Calu3 (cell line): ENCODE measurements around the gene LUZP1. TPM values are rescaled to one million over a fixed set of nuclear protein-coding genes. Genes with fewer than 3 reads are reported as not detected.
A peak's percentile ranks its signal among the peaks of the same experiment; 100 is the strongest.

Experiments used
- BruUV-seq: library from RNA; stranded (reverse); fragments of 400-500 nt; replicated peaks from 2 replicates; lab custom pipeline; 2021; lab: Mats Ljungman, UMichigan
- CTCF ChIA-PET: fragments of 300-600 bp; sonication (Branson Sonifier 250); formaldehyde crosslinking; loops from one replicate; lab custom pipeline; 2022; ENCODE audit warnings: antibody characterized with exemption; lab: Charles Lee
- DNase-seq: peaks from one replicate; pipeline ENCODE4 v3.0.0; 2022
- H3K27ac Mint-ChIP-seq: one replicate; pipeline ENCODE4 v1.8.0; 2022; ENCODE audit warnings: mixed read lengths; ENCODE audit not compliant: unreplicated experiment
- H3K27me3 Mint-ChIP-seq: one replicate; pipeline ENCODE4 v1.8.0; 2022; ENCODE audit warnings: mixed read lengths; ENCODE audit not compliant: unreplicated experiment
- H3K36me3 Mint-ChIP-seq: one replicate; pipeline ENCODE4 v1.8.0; 2022; ENCODE audit warnings: mild to moderate bottlenecking, moderate library complexity, mixed read lengths; ENCODE audit not compliant: insufficient read depth, unreplicated experiment
- H3K4me1 Mint-ChIP-seq: one replicate; pipeline ENCODE4 v1.8.0; 2022; ENCODE audit warnings: mild to moderate bottlenecking, low read depth, mixed read lengths; ENCODE audit not compliant: unreplicated experiment
- H3K4me3 Mint-ChIP-seq: one replicate; pipeline ENCODE4 v1.8.0; 2022; ENCODE audit warnings: mild to moderate bottlenecking, low read depth, moderate library complexity, mixed read lengths; ENCODE audit not compliant: unreplicated experiment
- H3K9me3 Mint-ChIP-seq: one replicate; pipeline ENCODE4 v1.8.0; 2022; ENCODE audit warnings: low read depth, mixed read lengths; ENCODE audit not compliant: unreplicated experiment
- CTCF ChIP-seq: fragments of 200-600 bp; IDR thresholded peaks from one replicate; pipeline ENCODE4 v1.8.0; 2022; ENCODE audit warnings: antibody characterized with exemption; ENCODE audit not compliant: unreplicated experiment
- intact Hi-C: fragments of 100-400 bp; cut with micrococcal nuclease; formaldehyde crosslinking; loops from one replicate; pipeline ENCODE4 v1.10.0; 2022; ENCODE audit not compliant: unreplicated experiment
- total RNA-seq: library from RNA; stranded (reverse); gene quantifications from 2 replicates; pipeline ENCODE4 v1.2.3, GENCODE V29; 2022

The LUZP1 gene
- total RNA-seq, 1 experiment from 2014 or later: 17.4 TPM

GRCh38 chr1:23188434-23188884 lies 19.8 kb upstream of the LUZP1 start:
- no peak for TF ChIP-seq CTCF
- CTCF ChIA-PET: no interaction called here
- BruUV-seq: no TSS peak
- peak overlapping the region; percentile 78 for H3K27ac Mint-ChIP-seq
- peaks cover 6% of the 10 kb centered on the region for H3K36me3 Mint-ChIP-seq
- H3K9me3 Mint-ChIP-seq: no peaks in the 10 kb centered on the region
- intact Hi-C loops: no loop called here
- DNase-seq: peak; percentile 27
- no peak overlapping the region for H3K4me3 Mint-ChIP-seq
- H3K27me3 Mint-ChIP-seq: no peaks in the 10 kb centered on the region
- peaks cover 19% of the 10 kb centered on the region for H3K4me1 Mint-ChIP-seq

GRCh38 chr1:23187637-23188036 lies 19.0 kb upstream of the LUZP1 start:
- no peak for TF ChIP-seq CTCF
- Mint-ChIP-seq H3K36me3 (peaks cover 6% of the 10 kb centered on the region), H3K27me3 (no peaks in the 10 kb centered on the region), H3K9me3 (no peaks in the 10 kb centered on the region), H3K4me3 (peak overlapping the region; percentile 7), H3K27ac (peak overlapping the region; percentile 78), H3K4me1 (peaks cover 19% of the 10 kb centered on the region)
- CTCF ChIA-PET: interaction anchor here (2.5 kb wide), 1 partner anchor 89 kb away, joined by 6 read pairs; no protein-coding TSS in a partner anchor
- BruUV-seq: no TSS peak
- no peak for DNase-seq
- intact Hi-C loops: no loop called here

- intact Hi-C loops: loop anchor here (2.0 kb wide), 1 partner anchor 209 kb away; no protein-coding TSS in a partner anchor
- no peak overlapping the region for H3K27ac Mint-ChIP-seq
Measured at GRCh38 chr1:23185381-23185780, 16.7 kb upstream of the LUZP1 start.

GRCh38 chr1:23184212-23184934 lies 15.7 kb upstream of the LUZP1 start:
- Mint-ChIP-seq H3K4me3 (peak overlapping the region; percentile 41), H3K4me1 (peaks cover 11% of the 10 kb centered on the region), H3K27ac (no peak overlapping the region), H3K36me3 (no peaks in the 10 kb centered on the region), H3K27me3 (no peaks in the 10 kb centered on the region), H3K9me3 (no peaks in the 10 kb centered on the region)
- no TSS peak for BruUV-seq
- DNase-seq: peak; percentile 27
- TF ChIP-seq CTCF: peak; percentile 64
- CTCF ChIA-PET: interaction anchor here (0.6 to 2.7 kb wide), 15 partner anchors 10 to 1431 kb away, joined by 3 to 54 read pairs (median 3); partner anchors contain the start of gene HTR1D
- intact Hi-C loops: loop anchor here (1.0 to 2.0 kb wide), 2 partner anchors 86 to 208 kb away; no protein-coding TSS in a partner anchor

More at GRCh38 chr1:23185381-23185780, 16.7 kb upstream of the LUZP1 start:
- Mint-ChIP-seq H3K4me3 (no peak overlapping the region), H3K9me3 (no peaks in the 10 kb centered on the region), H3K4me1 (peaks cover 19% of the 10 kb centered on the region), H3K27me3 (no peaks in the 10 kb centered on the region), H3K36me3 (peaks cover 6% of the 10 kb centered on the region)
- no peak for DNase-seq
- TF ChIP-seq CTCF: no peak
- CTCF ChIA-PET: interaction anchor here (0.7 to 2.7 kb wide), 9 partner anchors 9 to 96 kb away, joined by 3 to 54 read pairs (median 3); partner anchors contain the start of gene HTR1D
- no TSS peak for BruUV-seq
